ENCODE data around the gene RABGAP1.

Gene RABGAP1

GRCh38 chr9:123083680-123084079 is 142.9 kb downstream of the RABGAP1 start:
- no peak for DNase-seq (ENCODE audit: low read depth)

GRCh38 chr9:123084256-123084655 is 143.4 kb downstream of the RABGAP1 start:
- DNase-seq (ENCODE audit: low read depth), result no peak

GRCh38 chr9:123085916-123086315 is 145.1 kb downstream of the RABGAP1 start:
- no peak for DNase-seq (ENCODE audit: low read depth)

GRCh38 chr9:123087359-123087888 is 146.6 kb downstream of the RABGAP1 start:
- no peak for DNase-seq (ENCODE audit: low read depth)

- DNase-seq (ENCODE audit: low read depth), result no peak
Measured at GRCh38 chr9:123089040-123089439, 148.2 kb downstream of the RABGAP1 start.

- no peak for DNase-seq (ENCODE audit: low read depth)
Measured at GRCh38 chr9:123089790-123090189, 149.0 kb downstream of the RABGAP1 start.

- DNase-seq (ENCODE audit: low read depth), result no peak
Measured at GRCh38 chr9:123090198-123090896, 149.5 kb downstream of the RABGAP1 start.

- no peak for DNase-seq (ENCODE audit: low read depth)
Measured at GRCh38 chr9:123090956-123091355, 150.1 kb downstream of the RABGAP1 start.

- DNase-seq (ENCODE audit: low read depth), result no peak
Measured at GRCh38 chr9:123091459-123091858, 150.6 kb downstream of the RABGAP1 start.

- no peak for DNase-seq (ENCODE audit: low read depth)
Measured at GRCh38 chr9:123093141-123093540, 152.3 kb downstream of the RABGAP1 start.

DNA sequence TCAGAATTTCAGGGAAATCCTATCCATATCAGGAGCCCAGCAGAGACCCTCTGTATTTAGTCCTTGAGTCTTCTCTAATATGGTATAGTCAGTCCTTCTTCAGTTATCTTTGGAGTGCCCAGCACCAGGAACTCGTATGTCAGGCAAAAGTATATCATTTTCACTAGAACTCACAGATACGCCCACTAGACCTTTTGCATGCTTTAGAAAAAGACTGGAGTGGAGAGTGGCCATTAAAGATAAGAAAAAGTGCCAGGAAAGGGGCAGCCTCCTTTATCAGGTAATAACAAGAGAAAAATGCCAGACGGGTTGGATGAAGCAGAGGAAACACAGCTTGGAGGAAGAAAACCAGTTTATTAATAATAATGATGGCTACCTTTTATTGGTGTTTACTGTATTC is 156.2 kb downstream of the RABGAP1 start:
- no peak for DNase-seq (ENCODE audit: low read depth)

- DNase-seq (ENCODE audit: low read depth), result no peak
Measured at GRCh38 chr9:123097430-123098095, 156.7 kb downstream of the RABGAP1 start.

DNA sequence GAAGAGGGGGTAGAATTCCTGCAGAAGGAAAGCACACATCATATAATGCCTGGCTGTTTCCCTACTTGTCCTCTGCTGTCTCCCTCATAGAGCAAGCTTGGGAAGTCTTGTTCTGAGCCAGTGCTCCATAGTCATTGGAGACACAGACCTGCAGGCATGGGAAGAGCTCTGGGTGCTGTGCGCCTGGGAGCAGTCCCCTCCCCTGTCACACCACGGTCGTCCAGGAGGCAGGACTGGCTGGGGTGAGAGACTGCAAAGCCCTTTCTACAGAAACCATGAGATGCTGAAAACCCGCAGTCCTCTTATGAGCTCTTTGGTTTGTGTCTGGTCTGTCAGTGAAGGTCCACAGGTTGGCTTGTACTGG is 157.3 kb downstream of the RABGAP1 start:
- DNase-seq (ENCODE audit: low read depth), result no peak

- no peak for DNase-seq (ENCODE audit: low read depth)
Measured at GRCh38 chr9:123099042-123099441, 158.2 kb downstream of the RABGAP1 start.

DNA sequence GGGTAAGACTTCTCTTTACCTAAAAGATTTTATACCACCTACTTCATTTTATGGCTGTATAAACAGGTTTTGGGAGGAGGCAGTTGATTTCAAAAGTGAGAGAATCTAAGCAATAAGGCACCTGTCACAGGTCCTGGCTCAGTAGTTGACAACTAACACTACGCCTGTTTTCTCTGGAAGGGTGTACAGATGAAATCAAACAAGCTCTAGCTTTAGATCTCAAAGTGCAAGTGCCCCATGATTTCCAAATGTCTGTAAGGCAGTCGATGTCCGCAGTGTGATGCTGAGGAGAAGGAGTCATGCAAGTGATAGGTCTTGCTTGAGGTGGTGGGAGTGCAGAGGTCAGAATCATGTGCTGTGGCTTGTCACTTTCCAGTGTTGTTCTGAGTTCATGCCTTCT is 158.7 kb downstream of the RABGAP1 start:
- DNase-seq (ENCODE audit: low read depth), result no peak

GRCh38 chr9:123102375-123103113 is 161.7 kb downstream of the RABGAP1 start:
- DNase-seq (ENCODE audit: low read depth), result no peak

GRCh38 chr9:123104807-123105206 is 164.0 kb downstream of the RABGAP1 start:
- no peak for DNase-seq (ENCODE audit: low read depth)

DNA sequence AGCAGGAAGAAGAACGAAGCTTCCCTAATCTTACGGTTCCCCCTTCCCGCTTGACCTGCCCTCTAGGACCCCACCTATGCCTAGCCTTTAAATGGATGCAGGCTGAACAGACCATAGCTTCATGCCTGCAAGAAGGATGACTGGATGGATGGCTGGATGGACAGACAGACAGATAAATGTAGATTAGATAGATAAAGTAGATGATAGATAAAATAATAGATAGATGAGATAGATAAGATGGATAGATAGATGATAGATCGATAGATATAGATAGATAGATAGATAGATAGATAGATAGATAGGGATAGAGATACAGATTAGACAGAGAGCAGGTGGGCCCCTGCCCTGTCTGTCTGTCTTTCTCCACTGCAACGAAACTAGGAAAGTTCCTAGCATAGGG is 164.7 kb downstream of the RABGAP1 start:
- no peak for DNase-seq (ENCODE audit: low read depth)

GRCh38 chr9:123107639-123108285 is 166.9 kb downstream of the RABGAP1 start:
- DNase-seq (ENCODE audit: low read depth), result no peak

DNA sequence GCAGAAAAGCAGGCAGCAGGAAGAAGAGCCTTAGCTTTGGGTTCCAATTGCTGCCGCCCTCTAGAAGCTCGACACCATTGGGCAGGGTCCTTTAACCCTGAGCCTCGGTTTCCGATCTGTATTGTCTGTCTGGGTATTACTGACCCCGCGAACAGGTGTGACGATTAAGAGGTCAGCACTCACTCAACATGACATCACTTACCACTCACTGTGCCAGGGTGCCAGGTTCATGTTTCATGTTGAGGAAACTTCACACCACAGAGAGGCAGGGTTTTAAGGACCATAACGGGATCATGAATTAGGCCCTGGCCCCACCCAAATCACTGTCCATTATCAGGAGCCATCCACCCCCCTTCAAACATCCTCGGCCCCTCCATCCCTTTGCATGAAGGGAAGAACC is 168.2 kb downstream of the RABGAP1 start:
- no peak for DNase-seq (ENCODE audit: low read depth)

GRCh38 chr9:123109540-123110279 is 168.9 kb downstream of the RABGAP1 start:
- no peak for DNase-seq (ENCODE audit: low read depth)

All from HS-27A (cell line).